ENCODE results near the gene PIP5K1B. TPM values are rescaled to one million over a fixed set of nuclear protein-coding genes. Genes with fewer than 3 reads are reported as not detected.

Gene PIP5K1B
- total and polyA plus RNA-seq, 2 donors (not counting 3 experiments of a cell fraction or from before 2014, with no cell fraction given): 0.27 TPM; not detected in 1

GRCh38 chr9:68763104-68763503, 58.1 kb downstream of the PIP5K1B start:
- Histone ChIP-seq H3K27ac (ENCODE audit: insufficient read depth, low read depth, low read length) (no peak overlapping the region), H3K4me1 (ENCODE audit: control insufficient read depth, extremely low read depth, insufficient read depth, low read length) (no peaks in the 10 kb centered on the region), H3K4me2 (ENCODE audit: insufficient read depth, low read length) (no peak overlapping the region), H3K9me3 (replicated peaks; ENCODE audit: control insufficient read depth, insufficient read depth, low read length) (no peaks in the 10 kb centered on the region), H3K4me3 (replicated peaks in 1 of 3; ENCODE audit: insufficient read depth in 1 of 3, low read depth in 1 of 3, low read length in 3 of 3) (no peak overlapping the region), H3K9me1 (replicated peaks; ENCODE audit: control insufficient read depth, extremely low read depth, insufficient read depth, low read length) (no peaks in the 10 kb centered on the region), H3K27me3 (ENCODE audit: control insufficient read depth in 2 of 2, insufficient read depth in 2 of 2, low read length in 2 of 2) (peaks cover 7 to 16% of the 10 kb centered on the region in 2 experiments), H2AFZ (ENCODE audit: low read depth, low read length) (no peak overlapping the region), H3K79me2 (ENCODE audit: control insufficient read depth, insufficient read depth, low read length) (no peaks in the 10 kb centered on the region), H3K36me3 (ENCODE audit: control insufficient read depth in 2 of 2, extremely low read depth in 1 of 2, insufficient read depth in 2 of 2, low read length in 2 of 2) (no peaks in the 10 kb centered on the region), H4K20me1 (replicated peaks; ENCODE audit: control insufficient read depth, extremely low read depth, insufficient read depth, low read length) (no peaks in the 10 kb centered on the region), H3K9ac (replicated peaks; ENCODE audit: extremely low read depth, insufficient read depth, low read length) (no peak overlapping the region)
- POLR2A ChIA-PET: no interaction called here
- TF ChIP-seq GATA2 (IDR thresholded peaks at IDR 0.05; ENCODE audit: insufficient read depth, insufficient read length, low read depth, low read length): no peak
- TF ChIP-seq MYC (IDR thresholded peaks at IDR 0.05; ENCODE audit: low read depth, low read length): no peak
- TF ChIP-seq MAX (IDR thresholded peaks at IDR 0.05; ENCODE audit: insufficient read depth, insufficient read length): no peak
- no peak for TF ChIP-seq EZH2 (IDR thresholded peaks at IDR 0.05; ENCODE audit: borderline replicate concordance, low read depth, low read length, severe bottlenecking)
- no peak for TF ChIP-seq POLR2A (IDR thresholded peaks at IDR 0.05; ENCODE audit: low read depth, low read length)
- no peak for TF ChIP-seq JUN (IDR thresholded peaks at IDR 0.05; ENCODE audit: borderline replicate concordance, insufficient read depth, insufficient read length, low read depth)
- TF ChIP-seq CTCF (IDR thresholded peaks at IDR 0.05; ENCODE audit: extremely low read depth in 1 of 2, insufficient read depth in 1 of 2, low read depth in 1 of 2, low read length in 2 of 2): no peak
- TF ChIP-seq POLR2AphosphoS5 (IDR thresholded peaks at IDR 0.05; ENCODE audit: insufficient read depth, low read depth, low read length): no peak
- dilution Hi-C loops (cut with MboI; ENCODE audit: extremely low pct_ligation_motif_present, low sequenced_read_pairs): no loop called here
- FAIRE-seq (no peak), DNase-seq (ENCODE audit: low read depth, low spot score) (no peak)
- intact Hi-C loops (cut with micrococcal nuclease): no loop called here
- CTCF ChIA-PET: no interaction called here
- no TSS peak for BruUV-seq (replicated peaks)
